Glomerular visceral epithelial cell (primary cell): ENCODE data around the gene CD34.

ENCODE experiments used
- DNase-seq: peaks from one replicate; pipeline ENCODE4 v3.0.0-alpha.2; 2016; ENCODE audit errors: extremely low spot score

CD34 gene

DNA sequence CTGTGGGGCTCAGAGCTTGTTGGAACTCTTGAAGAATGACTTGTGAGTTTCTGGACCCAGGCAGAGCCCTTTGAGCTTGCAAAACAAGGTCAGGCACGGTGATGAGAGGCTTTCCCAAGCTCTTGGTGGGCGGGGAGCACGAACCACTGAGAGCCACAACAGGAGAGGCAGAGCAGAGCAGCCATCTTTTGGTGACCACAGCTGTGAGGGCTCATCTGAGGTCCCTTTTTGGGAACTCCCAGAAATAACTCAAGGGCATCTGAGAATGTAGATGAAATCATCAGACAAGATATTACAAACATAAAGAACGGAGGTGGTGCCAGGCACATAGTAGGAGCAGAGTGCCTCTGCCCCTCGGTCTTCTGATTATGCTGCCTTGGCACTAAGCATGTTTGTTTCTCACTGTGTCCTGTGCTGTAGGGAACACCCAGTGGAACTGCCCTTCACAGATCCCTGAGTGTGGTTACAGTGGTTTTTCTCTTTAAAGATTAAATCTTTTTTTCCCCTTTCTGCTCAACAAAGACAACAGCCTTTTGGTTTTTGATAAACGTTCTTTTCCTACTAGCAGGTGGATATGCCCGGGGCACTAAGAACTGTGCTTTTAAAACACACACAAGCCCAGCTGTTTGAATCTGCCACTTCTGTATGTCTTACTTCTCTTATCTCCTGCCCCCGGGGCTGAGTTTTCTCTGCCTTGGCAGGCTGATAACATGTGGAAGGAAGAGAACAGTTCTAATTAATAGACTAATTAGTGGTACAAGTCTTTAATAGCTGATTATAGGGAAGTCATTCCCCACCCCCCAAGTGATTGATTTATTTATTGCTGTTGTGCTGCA lies 37.7 kb downstream of the CD34 start:
- no peak for DNase-seq

DNA sequence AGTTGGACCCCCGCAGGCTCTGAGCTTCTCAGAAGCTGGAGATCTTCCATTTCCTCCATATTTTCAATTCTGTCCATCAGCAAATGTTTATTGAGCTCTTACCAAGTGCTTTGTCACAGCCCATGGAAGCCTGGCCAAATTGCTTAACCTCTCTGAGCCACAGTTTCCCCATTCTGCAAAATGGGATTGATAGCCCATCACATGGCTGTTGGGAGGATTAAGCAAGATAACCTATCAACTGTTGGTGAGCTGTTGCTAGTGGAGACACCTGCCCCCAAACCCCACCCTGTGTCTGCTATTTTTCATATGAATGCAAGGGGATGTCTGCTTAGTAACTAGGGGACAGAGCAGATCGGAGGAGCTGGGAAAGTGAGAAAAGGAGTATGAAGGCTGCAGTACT lies 38.3 kb downstream of the CD34 start:
- no peak for DNase-seq

DNA sequence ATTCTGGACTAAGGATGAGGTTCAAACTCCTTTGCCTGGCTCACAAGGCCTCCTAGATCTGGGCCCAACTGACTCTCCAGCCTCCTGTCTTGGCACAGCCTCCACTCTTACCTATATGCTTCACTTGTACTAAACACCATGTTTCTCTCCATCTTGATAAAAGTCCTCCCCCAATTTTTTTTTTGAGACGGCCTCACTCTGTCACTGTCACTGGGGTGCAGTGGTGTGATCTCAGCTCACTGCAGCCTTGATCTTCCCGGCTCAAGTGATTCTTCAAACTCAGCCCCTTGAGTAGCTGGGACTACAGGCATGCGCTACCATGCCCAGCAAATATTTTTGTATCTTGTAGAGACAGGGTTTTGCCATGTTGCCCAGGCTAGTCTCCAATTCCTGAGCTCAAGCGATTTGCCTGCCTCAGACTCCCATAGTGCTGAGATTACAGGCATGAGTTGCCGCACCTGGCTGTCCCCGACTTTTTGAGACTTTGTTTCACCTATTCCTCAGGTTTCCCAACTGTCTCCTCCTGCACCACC lies 39.7 kb downstream of the CD34 start:
- DNase-seq = no peak

DNA sequence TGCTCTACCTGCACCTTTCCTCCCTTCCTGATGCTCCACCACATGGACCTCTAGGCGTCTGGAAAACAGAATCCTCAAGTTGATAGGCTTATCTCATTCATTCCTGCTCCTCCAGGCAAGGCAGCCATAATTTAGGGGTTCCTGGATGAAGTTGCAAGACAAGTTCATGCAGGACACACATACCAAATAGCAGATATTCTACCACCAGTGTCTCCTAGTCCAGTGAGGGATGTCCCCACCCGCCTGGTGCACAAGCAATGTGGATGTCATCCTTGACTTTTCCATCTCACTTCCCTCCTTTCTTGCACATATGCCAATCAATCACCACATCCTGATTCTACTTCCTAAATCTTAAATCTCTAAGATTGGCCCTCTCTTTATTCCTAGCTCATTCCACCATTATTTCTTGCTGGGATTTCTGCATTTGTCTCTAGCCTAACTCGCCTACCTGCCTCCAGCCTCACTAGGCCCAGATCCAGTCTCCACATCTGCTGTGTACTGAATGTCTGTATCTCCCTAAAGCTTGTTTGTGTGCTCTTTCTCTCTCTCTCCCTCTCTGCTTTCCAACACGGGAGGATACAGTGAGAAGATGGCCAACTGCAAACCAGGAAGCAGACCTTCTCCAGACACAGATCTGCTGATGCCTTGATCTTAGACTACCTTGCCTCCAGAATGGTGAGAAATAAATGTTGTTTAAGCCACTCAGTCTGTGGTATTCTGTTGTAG lies 40.5 kb downstream of the CD34 start:
- no peak for DNase-seq

DNA sequence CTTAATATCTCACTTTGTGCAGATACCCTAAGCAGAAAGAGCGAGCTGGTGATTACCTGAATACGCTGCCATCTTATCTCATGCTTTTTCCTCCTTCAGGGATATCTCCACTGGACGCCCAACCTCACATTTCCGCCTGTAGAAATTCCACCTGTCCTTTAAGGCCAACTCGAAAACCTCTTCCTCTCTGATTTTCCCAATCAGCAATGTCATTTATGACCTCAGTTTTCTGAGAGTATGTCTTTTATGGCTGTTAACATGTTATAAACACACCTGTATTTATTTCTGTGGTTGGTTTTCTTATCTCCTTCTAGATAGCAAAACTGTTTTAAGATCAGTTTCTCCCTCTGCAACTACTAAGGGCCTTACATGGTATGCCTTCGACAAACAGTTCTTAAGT lies 41.1 kb downstream of the CD34 start:
- no peak for DNase-seq

DNA sequence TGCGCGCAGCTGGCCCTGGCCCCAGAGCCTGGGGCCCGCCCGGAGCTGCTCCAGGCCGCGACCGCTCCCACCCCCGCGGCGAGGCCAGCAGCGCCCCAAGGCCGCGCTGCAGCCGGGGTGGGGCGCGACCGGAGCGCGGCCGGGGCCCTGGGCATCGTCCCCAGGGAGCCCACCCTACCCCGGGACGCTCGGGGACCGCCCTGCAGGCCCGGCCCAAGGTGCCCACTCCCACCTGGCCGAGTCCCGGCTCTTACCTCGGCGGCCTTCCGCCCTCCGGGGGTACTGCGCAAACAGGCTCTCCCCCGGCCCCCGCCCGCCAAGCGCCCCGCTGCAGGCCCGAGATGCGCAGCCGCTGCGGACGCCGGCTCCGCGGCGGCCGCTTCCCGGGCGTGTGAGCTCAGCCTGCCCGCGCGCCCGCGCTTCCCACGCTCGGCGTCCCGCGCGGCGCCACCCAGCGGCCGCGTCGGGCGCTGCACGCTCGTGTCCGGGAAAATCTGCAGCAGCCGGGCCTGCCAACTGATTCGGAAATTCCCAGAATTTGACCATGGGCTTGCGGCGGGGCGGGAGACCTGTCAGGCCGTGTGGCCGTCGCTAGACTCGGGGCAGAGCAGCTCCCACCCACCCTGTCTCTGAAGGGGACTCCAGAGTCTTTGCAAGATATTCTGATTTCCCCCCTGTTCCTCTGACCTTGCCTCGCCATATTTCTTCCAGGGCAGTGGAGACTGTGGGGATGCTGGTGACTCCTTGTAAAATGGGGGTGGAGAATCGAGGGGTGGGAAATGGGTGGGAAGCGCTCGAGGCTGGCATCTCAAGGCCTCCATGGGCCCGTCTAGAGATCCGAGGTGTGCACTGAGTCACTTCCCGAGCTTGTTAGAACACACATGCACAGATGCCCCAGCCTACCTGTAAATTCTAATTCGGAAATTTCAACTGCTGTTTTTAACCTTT lies 41.9 kb downstream of the CD34 start:
- peak; percentile 86 for DNase-seq

DNA sequence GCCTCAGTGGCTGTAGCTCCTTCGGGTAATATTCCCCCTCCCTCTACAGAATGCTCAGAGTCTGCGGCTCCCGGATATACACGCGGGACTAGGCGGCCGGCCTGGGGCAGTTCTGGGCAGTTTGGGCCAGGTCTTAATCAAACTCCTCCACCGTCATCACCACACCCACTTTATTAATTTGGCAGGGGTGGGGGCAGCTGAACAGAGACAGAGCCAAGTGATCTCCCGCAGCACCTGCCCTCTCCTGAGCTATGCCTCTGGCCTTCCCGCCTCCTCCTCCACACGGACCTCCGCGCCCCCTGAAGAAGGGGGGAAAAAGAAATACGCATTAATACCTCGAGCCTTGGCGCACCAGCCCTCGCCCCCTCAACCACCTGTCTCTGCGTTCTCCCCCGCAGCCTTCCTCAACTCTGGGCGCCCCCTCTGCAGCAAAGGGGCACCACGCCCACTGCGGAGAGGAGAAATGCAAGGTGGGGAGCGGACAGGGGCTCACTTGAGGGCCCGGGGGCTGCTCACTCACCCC lies 42.6 kb downstream of the CD34 start:
- peak; percentile 30 for DNase-seq

DNA sequence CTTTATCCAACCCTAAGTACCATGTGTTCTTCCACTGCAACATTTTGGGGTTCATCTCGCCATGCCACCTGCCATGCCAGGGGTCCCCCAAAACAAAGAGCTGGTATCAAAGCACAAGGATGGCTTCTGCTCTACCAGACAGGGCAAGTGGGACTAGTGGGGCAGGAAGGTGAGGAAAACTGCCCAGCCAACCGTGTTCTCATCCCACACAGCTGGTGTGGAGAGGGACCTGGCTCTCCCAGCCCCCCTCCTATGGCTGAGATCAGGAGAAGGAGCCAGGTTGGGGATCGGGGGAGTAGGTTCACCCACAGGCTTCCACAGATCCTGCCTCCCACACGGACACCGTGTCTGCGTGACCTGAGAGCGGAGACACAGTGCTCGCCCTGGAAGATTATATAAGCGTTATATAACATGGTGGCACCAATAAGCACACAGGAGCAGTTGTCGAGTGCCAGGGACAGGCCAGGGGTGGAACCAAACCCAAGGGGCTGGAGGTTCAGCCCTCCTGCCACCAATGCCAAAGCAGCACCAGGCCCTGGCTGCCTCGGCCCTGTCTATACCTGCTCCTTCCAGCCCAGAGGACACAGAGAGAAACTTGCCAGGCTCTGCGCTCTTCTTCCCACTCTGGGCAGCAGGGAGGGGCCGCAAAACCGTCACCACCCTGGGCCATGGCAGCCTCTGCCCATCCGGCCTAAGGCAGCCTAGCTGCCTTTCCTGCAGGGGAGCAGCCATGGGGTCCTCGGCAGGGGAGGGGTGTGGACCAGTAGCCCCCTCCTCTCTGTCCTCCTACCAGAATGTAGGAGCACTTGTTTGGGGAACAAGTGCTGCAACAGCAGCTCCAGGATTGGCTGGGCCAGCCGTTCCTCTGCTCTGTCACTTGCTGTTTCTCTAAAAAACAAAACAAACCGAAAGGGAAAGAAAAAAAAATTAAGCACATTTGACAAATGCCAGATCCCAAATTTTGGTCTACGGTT lies 43.5 kb downstream of the CD34 start:
- no peak for DNase-seq

DNA sequence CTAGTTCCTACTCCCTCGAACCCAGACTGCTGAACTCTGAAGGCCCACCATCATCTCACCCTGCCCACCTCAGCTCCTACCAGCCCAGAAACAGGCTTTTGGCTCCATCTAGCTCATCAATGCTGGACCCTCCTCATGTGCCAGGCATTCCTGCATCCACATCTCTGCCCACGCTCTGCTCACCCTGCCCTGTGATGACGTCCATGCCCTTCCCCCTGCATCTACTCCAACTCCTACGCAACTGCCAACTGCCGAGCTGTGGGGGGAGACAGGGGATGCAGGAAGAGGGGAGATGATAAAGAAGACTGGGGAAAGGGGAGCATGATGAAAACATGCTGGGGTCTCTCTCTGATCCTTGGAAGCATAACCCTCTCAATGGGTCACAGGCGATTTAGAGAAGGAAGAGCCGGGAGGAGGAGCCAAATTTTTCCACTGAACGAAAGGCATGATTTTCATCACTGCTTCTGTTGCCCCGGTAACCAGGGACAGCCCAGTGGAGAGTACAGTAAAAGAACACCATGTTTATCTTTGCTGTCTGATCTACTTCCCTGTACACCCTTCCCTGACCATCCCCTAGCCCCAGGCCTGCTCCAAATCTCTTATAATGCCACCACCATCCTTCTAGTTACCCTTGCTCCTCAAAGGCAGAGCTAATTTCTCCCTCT lies 44.3 kb downstream of the CD34 start:
- DNase-seq = no peak

DNA sequence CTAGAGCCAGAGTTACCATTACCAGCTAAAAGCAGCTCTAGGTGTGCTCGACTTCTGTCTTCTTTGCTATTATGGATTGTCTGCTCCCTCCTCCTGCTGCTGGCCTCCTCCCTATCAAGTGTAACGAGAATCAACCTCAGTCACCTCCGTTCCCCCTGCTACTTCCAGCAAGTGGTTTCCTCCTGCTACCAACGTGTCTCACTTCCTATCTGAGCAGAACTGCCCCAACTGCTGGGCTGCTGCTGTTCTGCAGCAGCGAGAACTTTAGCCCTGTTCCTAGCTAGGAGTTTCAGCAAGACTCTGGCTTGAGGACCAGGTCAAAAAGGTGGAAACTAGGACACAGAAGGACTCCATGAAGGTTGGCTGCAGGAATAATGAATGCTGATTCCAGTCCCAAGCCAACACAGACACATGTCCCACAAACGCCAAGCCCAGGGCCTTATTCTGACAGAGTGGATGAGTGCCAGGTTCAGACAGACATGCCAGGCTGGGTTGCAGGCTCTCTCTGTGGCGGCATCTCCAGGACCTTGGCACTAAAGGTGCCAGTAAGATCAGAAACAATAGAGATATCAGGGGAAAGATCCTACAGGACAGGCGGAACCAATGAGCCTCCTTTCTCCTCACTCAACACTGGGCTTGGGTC lies 46.9 kb downstream of the CD34 start:
- no peak for DNase-seq

DNA sequence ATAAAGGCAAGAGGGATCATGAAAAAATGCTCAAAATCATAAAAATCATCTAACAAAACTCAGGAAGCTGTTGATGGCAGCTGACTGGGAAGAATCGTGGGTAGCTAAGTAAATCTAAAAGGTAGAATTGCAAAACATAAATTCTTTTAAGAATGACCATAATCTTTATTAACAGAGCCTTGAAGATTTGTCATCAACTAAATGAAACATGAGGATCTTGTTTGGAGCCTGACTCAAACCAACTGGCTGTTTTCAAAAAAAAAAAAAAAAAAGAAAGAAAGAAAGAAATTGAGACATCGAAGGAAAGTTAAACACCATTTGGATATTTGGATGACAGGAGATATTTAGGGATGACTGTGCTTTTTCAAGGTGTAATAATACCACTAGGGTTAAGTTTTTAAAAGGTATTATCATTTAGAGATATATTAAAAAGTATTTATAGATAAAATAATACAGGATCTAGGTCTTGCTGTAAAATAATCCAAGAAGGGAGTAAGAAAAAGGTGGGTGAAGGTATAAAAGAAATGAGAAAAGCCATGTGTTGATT lies 48.6 kb downstream of the CD34 start:
- DNase-seq = no peak

DNA sequence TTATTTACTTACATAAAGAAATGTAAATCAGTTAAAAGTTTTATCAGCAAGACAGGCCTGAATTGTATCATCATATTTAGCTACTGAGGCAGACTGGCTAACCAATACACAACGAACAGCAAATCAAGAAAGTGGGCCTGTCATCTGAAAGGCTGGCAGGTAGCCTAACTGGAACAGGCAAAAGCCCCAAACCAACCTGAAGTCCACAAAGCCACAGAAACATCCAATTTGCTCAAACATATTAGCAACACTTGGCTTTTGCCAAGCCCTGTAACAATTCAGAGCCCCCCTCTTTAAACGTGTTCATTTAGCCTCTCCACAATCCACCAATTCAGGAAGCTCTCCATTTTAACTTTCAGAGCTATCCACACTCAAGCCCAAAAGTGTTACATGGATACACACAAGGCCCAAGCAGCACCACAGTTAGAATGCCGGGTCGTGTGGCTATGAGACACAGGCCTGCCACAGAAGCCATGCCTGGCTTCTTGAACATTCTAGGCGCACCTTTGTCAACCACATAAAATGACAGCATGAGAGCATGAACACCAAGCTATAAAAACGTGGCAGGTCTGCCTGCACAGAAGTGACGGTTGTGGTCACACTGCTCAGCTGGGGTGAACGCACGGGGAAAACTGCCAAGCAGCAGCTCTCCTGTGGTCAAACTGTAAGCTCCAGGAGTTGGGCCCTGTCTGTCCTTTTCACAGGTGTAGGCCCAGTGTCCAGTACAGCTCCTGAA lies 49.3 kb downstream of the CD34 start:
- DNase-seq = peak; percentile 47

DNA sequence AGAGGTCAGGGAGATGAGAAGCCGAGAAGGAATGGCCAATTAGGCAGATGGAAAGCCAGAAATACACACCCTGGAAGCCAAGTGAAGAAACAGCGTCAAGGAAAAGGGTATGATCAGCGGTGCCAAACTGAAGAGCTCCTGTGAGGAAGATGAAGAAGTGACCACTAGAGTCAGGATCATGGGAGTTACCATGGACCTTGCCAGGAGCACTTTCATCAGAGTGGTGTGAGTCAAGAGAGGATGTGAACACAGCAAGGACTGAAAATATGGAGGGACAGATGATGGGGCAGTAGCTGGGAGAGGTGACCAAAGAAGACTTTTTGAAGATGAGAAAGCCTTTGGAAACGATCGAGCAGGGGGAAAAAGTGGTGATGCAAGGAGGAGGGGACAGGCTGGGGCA lies 50.4 kb downstream of the CD34 start:
- DNase-seq = no peak

DNA sequence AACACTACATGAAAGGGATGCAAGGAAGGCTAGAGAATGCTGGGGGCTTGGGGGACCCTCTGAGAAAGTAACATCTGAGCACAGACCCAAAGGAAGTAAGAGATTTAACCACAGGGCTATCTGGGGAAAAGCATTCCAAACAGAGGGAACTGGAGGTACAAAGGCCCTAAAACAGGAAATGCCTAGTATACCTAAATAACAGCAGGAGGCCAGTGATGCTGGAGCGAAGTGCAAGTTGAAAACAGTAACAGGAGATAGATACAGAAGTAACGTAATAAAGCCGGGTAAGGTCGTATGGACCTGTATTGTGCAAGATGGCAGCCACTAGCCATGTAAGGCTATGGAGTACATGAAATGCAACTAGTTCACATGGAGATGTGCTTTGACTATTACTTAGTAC lies 52.1 kb downstream of the CD34 start:
- DNase-seq = no peak

DNA sequence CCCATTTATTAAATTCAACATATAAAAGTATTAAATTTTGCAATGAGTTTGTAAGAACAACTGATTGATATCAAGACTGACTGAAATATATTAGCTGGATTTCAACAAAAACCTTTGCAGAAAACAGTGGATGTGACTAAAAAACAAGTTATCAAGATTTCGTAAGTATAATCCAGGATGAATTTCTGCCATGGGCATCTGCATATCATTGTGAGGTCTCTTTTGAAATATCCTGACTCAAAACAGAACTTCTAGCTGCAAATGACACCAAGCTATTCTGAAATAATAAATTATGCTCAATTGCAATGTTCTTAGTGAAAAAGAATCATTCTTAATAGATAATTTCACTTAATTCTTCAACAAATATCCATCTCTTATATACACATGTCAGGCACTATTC lies 52.6 kb downstream of the CD34 start:
- DNase-seq = no peak

DNA sequence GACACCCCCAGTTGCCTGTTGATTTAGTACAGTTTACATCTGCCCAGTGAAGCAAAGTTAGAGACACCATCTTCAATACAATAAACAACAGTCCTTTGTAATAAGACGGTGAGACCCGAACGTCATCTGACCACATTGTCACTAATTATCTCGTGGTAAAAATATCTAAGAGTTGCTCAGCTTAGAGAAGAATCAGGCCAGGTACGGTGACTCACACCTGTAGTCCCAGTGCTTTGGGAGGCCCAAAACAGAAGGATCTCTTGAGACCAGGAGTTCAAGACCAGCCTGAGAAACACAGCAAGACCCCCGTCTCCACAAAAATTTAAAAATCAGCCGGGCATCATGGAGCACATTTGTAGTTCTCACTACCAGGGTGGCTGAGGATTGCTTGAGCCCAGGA lies 53.5 kb downstream of the CD34 start:
- no peak for DNase-seq

DNA sequence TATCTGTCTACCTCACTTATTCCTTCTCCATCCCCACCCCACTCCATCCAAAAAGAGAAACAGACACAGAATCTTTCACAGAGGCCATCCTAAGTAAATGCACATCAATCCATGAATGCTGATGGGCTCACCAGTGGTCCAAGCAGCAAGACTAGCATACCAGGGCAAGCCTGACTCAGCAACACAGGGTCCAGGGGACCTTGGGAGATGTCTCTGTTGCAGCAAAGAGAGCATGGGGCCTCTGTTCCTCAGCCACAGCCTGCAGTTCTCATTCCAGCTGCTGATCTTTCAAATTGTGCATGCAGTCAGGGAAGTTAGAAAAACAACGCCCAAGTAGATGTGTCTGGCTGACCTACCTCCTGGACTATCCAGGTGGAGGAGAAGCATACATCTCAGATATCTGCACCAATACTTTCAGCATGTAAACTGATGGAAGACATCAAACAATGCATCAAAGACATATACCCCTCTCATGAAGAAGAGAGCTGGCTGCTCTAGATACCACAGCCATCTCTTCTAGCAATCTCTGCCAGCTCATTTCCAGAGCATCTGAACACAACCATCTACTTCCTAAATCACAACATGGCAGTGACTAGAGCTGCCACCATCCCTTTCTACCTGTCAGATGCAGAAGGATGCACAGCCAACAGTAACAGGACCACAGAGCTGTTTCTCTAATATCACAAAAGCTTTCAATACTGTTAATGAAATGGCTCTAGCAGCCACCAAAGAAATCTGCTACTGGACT lies 54.5 kb downstream of the CD34 start:
- DNase-seq = no peak

DNA sequence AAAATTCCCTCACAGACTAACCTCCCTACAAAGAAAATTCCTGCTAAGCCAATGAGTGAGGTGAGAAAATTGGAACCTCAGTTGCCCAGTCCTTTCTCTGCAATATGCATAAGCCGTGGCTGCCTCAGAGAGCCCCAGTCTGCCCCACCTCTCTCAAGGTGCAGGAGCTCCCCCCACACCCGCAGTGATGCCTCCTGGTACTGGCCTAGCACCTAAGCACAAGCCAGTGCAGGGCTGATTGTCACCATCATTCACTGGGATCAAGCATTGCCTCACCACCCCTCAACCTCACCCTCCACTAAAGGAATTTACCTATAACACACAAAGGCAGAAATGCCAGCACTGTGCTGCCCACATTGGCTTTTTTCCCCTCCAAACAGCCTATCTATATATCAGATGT lies 56.9 kb downstream of the CD34 start:
- no peak for DNase-seq
